HG03025 (cell line): ENCODE measurements around the gene ZNF597.
"Not testable (repeated sequence)": the region's sequence is repeated elsewhere in the genome, so short reads cannot be mapped to it uniquely, and the experiment has no call there.

ENCODE experiments used
- ATAC-seq: cut with Tn5 transposase; IDR thresholded peaks from one replicate; pipeline ENCODE4 v1.9.1; 2021; ENCODE audit warnings: mild to moderate bottlenecking, moderate library complexity; ENCODE audit not compliant: unreplicated experiment, low FRiP score

ZNF597 gene

DNA sequence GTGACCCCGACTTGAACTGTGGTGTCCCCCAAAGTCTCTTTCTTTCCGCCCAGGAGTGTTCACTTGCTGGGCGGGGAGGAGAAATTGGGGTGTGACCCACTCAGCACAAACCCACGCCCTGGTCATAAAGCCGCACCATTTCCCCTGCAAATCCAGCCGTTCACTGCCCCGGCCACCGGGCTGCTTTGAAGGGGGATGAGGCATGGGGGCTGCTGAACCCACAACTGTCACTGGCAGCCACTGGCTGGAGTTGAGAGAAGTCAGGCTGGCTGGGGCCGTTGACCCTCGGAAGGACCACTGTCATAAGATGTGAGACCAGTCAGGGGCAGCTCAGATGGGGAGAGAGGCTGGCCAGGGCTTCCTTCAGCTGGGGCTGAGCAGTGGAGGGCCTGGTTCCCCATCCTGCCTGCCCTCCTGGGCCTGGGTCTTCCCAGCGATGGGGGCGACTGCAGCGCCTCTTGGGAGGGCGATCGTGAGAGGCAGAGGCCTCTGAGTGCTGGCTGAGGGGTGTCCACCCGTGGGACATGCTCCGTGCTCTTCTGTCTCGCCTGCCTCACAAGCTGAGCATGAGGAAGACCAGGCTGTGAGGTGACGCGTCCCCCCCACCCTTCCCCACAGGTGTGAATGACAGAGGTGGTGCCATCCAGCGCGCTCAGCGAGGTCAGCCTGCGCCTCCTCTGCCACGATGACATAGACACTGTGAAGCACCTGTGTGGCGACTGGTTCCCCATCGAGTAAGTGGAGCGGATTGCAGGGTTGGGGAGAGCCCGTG, 32.5 kb upstream of the ZNF597 start:
- ATAC-seq = no peak

DNA sequence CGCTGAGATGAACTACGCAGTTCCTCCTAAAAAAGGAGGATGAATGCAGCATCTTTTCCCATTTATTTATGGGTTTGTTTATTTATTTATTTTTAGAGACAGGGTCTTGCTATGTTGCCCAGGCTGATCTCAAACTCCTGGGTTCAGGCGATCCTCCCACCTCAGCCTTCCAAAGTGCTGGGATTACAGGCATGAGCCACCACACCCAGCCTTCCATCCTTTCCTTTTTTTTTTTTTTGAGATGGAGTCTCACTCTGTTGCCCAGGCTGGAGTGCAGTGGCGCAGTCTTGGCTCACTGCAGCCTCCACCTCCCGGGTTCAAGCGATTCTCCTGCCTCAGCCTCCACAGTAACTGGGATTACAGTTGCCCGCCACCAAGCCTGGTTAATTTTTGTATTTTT, 31.6 kb upstream of the ZNF597 start:
- not testable (repeated sequence) for ATAC-seq

DNA sequence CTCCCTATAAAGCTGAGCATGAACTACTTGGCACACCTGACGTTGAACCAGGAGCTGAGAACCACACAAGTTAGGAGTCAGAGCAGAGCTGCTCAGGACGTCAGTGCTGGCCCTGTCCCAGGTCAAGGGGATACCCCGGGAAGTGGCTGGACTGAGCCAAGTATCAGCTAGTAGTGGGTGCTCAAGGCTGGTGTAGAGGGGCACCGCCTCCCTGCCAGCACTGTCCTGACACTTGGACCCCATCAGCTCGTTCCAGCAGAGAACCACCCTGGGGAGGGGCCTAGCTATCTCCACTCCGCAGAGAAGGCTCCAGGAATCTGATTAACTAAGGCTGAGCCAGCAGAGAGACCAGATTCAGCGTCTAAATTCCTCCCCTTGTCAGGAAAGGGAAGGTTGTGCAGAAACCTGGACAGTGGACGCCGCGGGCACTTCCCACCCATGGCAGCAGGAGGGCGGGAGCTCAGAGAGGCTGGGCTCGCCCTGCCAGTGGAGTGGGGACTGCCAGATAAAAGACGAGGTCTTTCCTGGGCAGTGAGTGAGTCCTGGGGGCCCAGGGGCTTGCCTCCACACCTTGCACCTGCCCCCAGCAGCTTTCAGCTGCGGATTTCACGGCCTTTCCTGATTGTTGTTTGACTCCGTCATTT, 31.0 kb upstream of the ZNF597 start:
- ATAC-seq = no peak

DNA sequence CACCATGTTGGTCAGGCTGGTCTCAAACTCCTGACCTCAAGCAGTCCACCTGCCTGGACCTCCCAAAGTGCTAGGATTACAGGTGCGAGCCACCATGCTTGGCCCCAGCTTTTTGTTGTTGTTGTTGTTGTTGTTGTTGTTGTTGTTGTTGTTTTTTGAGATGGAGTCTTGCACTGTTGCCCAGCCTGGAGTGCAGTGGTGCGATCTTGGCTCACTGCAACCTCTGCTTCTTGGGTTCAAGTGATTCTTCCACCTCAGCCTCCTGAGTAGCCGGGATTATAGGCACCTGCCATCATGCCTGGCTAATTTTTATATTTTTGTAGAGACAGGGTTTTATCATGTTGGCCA, 30.3 kb upstream of the ZNF597 start:
- not testable (repeated sequence) for ATAC-seq

DNA sequence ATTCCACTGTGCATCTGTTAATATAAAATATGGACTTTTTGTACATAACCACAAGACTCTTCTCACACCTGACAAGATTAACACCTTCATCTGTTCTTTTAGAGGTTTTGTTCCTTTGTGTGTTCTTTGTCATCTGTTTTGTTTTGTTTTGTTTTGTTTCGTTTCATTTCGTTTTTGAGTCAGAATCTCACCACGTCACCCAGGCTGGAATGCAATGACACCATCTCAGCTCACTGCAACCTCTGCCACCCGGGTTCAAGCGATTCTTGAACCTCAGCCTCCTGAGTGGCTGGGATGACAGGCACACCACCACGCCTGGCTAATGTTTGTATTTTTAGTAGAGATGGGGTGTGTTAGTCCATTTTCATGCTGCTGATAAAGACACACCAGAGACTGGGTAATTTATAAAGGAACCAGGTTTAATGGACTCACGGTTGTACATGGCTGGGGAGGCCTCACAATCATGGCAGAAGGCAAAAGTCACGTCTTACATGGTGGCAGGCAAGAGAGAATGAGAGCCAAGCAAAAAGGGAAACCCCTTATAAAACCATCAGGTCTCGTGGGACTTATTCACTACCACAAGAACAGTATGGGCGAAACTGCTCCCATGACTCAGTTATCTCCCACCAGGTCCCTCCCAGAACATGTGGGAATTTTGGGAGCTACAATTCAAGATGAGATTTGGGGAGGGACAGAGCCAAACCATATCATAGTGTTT, 29.7 kb upstream of the ZNF597 start:
- ATAC-seq = no peak

DNA sequence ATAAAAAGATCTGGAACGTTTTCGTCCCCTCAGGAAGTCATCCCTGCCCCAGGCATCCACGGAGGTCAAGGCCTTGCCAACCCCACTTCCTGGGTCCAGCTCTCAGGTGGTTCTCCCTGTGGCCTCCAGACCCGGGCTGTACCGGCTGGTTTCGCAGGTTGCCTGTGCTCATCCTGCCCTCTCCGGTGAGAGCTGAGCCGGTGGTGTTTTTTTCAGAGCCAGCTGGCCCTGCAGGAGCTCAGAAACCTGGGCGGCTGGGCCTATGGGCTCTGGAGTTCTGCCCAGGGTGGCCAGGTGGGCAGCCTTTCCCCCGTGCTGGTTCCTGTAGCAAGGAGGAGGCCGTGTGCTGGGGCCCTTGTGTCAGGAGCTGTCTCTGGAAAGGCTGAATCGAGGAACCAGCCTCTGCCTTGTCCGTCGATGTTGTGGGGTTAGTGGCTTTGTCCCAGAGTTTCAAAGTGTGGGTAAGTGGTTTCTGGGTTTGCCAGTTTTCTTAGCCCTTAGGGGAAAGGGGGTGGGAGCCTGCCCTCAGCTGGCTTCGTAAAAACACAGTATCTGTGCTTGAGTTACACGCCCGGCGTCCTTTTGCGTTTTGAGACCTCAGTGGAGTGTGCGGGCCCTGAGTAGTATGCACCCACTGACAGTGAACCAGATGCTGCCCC, 28.3 kb upstream of the ZNF597 start:
- no peak for ATAC-seq

DNA sequence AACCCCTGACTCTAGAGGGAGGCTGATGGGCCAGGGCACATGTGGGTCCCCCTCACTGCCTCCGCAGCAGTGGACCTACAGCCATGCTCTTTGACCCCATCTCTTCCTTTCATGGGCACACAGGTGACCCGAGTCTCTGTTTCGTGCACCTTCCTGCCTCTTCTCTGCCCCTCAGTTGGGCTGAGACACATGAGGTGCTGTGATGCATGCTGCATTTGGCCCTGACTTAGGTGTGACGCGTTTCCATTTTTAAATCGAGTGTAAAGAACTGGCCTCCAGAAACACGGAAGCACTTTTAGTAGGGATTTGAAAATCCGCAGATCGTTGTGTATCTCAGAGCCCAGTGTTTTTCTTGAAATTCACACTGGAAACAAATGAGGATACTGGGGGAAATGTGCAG, 27.4 kb upstream of the ZNF597 start:
- ATAC-seq = no peak

DNA sequence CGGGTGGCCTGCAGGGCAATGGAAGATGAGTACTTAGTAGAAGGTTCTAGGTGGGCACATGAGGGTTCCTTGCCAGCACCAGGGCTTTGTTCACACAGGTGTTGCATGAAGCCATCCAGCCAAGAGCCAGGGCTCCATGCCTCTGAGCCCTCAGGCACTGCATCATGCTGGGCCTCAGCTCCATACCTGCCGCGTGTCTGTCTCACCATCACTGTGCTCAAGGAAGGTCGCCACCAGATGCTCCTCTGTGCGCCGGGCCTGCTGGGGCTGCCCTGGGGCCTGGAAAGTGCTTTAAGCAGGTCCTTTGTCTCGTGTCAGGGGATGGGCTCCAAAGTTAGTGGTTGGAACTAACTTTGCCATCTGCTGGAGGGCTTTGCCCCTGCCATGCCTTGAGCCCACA, 26.4 kb upstream of the ZNF597 start:
- no peak for ATAC-seq

DNA sequence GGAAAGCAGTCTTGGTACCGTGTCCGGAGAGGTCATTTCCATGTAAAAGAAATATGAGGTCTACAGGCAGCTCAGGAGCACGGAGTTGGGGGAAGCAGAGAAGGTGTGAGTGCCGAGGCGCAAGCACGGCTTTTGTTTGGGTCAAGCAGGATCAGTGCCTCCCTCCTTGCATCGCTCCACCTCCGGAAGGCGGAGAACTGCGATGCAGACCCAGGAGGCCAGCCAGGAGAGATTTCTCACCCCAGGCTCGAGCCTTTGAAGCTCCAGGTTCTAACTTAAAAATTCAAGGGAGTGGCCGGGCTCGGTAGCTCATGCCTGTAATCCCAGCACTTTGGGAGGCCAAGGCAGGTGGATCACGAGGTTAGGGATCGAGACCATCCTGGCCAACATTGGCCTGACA, 25.2 kb upstream of the ZNF597 start:
- no peak for ATAC-seq

DNA sequence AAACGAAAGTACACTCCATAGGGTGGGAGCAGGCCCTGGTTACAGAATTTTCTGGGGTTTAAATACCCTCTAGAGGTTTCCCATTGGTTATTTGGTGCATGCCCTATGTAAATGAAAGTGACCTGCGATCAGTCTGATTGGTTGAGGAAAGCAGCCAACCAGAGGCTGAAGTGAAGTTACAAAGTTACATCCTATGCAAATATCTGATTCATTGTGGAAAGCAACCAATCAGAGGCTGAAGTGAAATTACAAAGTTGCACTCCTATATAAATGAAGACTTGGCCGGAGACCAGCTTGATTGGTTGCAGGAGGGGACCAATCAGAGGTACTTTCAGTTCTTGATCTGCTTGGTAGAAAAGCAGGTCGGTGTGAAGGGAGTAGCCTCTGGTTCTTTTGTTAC, 24.6 kb upstream of the ZNF597 start:
- ATAC-seq = no peak

DNA sequence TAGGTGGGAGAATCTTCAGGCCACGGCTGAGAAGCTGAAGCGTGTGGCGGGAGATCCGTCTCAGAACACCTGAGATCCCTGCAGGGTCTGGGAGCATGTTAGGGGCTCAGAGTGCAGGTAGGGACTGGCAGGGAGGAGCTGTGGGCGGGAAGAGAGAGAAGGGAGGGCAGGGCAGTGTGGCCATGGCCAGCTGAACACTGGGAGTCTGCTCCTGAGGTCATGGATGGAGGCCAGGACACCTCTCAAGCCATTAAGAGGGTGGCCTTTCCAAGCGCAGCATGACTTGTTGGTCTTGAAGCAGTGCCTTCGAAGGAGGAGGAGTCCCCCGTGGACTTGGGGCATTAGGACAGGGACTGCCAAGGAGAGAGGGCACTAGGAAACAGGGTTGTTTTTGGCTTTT, 23.9 kb upstream of the ZNF597 start:
- no peak for ATAC-seq

DNA sequence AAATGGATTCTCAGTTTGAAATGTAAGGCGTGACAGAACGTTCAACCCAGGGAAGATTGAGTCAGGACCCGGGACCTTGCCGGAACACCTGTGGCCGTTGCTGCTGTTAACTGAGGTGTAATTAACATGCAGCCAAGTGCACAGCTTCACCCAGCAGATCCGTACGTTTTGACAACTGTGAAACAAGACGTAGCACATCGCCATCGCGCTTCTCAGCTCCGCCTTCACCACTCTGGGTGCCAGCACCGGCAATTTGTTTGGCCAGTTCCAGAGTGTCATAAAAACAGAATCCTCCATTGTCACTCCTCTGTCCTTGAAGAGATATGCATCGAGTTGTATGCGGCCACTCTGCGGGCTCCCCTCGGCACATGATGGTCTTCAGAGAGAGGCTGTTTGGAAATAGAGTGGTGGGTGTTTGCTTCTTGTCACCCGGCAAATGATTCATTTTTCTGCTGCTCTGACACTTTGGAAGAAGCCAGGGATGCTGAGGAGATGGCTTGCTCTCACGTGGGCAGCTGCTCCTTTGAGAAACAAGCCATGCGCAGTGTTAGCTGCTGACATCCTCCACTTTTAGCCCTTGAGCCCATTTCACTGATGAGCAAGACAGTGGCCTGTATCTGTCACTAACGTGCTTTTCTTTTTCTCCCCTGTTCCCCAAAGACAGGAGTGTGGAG, 22.7 kb upstream of the ZNF597 start:
- no peak for ATAC-seq

DNA sequence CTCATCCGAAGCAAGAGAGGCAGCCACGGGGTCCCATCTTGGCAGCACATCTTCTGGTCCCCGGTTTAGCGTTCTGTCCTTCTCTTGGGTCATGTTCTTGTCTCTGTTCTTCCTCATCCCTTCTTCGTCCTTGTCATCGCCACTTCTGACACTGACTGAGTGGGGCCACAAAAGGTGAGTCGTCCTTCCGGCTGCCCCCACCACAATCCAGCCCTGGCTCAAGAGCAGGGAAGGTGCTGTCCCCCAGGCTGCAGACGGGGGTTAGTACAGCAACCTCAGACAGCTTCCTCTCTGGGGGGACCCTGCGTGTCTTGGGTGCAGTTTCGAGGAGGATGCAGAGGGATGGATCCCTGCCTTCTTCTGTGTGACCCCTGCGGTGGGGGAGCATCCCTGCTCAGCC, 22.0 kb upstream of the ZNF597 start:
- no peak for ATAC-seq

DNA sequence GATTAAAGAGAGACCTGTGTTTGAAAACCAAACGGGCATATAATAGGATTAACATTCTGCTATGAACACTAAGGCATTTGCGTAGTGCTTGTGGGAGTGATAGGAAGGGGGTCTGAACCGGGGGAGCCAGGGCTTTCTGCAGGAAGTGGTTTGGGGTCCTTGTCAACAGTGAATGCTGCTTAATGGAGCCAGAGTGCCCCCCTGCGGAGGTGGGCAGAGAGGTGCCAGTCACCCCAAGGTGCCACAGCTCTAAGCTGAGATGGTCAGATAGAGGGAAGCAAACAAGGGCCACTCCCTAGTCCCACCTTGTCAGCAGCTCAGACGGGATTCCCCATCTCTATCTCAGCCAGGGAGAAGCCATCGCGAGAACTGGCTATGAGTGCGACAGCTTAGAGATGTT, 17.8 kb upstream of the ZNF597 start:
- no peak for ATAC-seq

DNA sequence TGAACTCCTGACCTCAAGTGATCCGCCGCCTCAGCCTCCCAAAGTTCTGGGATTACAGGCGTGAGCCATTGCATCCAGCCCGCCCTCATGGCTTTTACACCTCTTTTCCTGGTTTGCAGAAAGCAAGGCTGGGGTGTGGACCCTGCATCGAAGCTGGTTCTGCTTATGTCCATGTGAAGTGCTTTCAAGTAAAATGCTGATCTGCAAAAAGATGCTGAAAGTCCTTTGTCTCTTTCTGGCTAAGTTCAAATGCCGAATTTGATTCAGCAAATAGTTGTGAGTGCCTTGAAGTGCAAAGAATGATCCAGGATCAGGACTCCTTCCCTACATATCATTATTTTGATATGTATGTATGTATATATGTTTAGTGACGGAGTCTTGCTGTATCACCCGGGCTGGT, 17.3 kb upstream of the ZNF597 start:
- no peak for ATAC-seq

DNA sequence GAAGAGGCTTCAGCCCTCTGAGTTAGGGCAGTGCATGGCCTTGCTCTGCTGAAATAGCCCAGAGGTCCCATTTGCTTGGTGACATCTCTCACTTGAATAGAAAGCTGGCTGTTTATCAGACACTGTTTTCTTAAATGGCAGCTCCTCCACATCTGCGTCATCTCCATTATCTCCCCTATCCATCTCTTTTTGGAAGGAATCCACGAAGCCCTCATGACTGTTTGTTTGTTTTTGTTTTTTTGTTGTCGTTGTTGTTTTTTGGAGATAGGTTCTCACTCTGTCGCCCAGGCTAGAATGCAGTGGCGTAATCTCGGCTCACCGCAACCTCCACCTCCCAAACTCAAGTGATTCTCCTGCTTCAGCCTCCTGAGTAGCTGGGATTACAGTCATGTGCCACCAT, 16.8 kb upstream of the ZNF597 start:
- no peak for ATAC-seq

DNA sequence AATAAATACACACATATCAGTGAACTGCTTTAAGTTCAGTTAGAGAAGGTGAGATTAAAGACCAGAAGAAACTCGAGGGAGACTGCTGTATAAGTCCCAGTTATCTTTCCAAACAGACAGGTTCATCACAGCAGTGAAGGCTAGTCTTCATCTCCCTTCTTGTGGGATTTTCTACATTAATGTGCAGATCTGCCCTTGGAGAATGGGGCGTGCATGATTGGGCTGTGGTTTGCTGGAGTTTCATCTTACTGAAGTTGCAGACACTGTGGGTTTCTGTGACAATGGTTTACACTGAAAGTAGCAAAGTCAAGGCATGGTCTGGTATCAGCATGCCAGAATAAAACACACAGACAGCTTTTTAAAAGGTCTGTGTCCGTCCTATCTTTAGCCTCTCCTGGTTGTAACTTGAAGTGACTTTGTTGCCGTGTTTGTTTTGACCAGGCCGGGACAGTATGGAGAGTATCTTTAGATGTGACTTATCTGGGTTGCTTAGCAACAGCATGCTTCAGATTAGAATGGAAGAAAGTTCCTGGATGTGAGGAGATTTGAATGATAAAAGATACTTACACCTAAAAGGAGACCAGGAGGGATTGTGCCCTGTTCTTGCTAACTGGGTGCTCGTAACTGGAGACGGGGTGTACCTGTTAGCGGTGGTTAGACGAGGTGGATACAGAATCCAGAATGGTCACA, 16.2 kb upstream of the ZNF597 start:
- no peak for ATAC-seq

DNA sequence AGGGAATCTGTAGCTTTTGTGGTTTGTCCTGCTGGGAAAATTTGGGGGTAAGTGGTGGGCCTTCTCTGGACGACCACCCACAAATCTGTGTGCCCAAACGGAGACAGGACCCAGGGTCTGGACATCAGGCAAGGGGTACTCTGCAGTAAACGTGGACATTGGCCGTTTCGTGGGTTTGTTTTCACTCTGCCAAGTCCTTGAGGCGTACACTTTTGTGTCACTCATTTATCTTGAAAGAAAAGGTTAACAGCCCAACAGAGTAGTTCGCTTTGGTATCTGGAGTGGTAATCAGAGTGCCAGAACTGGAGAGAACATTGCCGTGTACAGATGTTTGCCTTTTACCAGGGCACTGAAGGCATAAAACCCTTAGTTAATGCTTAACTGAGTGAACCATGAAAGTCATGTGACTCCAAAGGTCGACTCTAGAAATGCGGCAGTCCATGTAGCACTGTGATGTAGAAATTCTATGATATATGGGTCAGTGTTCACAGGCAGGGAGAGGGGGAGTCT, 15.6 kb upstream of the ZNF597 start:
- no peak for ATAC-seq

DNA sequence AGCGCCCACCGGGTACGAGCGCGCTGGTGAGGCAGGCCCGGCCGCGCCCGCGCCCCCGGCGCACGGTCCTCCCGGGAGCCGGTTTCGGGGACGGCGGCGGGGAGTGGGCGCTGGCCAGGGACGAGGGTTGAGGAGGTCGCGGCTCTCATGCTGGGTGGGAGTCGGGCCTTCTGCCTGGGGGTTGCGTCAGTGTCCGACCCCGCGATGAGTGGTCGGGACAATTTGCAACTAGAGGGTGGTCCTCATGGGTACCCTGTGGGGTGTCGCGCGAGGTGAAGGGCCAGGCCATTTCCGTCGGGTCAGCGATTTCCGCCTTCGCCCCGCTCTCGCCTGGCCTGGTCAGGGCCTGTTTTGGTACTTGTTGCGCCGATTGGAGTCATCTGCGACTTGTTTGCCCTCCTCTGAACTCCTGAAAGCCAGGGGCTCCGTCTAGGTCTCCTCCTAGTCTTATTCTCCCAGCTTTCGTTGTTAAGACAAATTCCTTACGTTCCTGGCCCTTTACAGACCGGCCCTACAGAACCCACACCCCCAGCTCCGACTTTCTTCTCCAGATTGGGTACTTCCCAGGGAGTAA, 15.1 kb upstream of the ZNF597 start:
- peak; percentile 21 for ATAC-seq
